ENCODE results near the gene LAGE3.

DNA sequence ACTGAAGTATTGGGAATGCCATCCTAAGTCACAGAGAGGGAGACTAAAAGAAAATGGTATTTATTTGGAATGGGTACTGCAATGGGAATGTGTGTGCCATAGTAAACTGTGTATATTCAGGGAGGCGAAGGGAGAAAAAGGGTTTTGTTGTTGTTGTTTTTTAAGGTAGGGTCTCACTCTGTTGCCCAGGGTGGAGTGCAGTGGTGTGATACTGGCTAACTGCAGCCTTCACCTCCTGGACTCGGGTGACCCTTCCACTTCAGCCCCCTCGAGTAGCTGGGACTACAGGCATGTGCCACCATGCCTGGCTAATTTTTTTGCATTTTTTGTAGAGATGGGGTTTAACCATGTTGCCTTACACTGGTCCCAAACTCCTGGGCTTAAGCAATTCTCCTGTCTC, 15.6 kb upstream of the LAGE3 start:
- TF ChIP-seq, protein P1, sequence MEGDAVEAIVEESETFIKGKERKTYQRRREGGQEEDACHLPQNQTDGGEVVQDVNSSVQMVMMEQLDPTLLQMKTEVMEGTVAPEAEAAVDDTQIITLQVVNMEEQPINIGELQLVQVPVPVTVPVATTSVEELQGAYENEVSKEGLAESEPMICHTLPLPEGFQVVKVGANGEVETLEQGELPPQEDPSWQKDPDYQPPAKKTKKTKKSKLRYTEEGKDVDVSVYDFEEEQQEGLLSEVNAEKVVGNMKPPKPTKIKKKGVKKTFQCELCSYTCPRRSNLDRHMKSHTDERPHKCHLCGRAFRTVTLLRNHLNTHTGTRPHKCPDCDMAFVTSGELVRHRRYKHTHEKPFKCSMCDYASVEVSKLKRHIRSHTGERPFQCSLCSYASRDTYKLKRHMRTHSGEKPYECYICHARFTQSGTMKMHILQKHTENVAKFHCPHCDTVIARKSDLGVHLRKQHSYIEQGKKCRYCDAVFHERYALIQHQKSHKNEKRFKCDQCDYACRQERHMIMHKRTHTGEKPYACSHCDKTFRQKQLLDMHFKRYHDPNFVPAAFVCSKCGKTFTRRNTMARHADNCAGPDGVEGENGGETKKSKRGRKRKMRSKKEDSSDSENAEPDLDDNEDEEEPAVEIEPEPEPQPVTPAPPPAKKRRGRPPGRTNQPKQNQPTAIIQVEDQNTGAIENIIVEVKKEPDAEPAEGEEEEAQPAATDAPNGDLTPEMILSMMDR (IDR thresholded peaks at IDR 0.05; ENCODE audit: low read depth, low read length): no peak
- TF ChIP-seq POLR2A (IDR thresholded peaks at IDR 0.05; ENCODE audit: extremely low read depth, insufficient read length) (no peak), MYC (IDR thresholded peaks at IDR 0.05; ENCODE audit: low read depth, low read length) (no peak)
- TF ChIP-seq, protein P2, sequence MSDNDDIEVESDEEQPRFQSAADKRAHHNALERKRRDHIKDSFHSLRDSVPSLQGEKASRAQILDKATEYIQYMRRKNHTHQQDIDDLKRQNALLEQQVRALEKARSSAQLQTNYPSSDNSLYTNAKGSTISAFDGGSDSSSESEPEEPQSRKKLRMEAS (IDR thresholded peaks at IDR 0.05; ENCODE audit: low read depth, low read length): no peak

All from NB4 (cell line).